Spleen (tissue), 11 donors: Measurements from ENCODE around the gene TMEM14A. TPM values are rescaled to one million over a fixed set of nuclear protein-coding genes. Genes with fewer than 3 reads are reported as not detected.
"Not testable (repeated sequence)": the region's sequence is repeated elsewhere in the genome, so short reads cannot be mapped to it uniquely, and the experiment has no call there.

ENCODE experiments used
- DNase-seq: peaks from one replicate; pipeline ENCODE4 v3.0.0-alpha.2; 2020
- H3K27ac ChIP-seq, 8 donors: fragments of 200-600 bp; sonication (generic) in 7 of 8; 1 replicate in 4 of 8; 2 replicates in 4 of 8; pipeline versions ENCODE4 v1.5.0 to v1.8.0; 2016 to 2021; ENCODE audit warnings: inconsistent platforms in 4 of 8, mild to moderate bottlenecking in 4 of 8, moderate library complexity in 1 of 8
- H3K27me3 ChIP-seq, 7 donors: fragments of 200-600 bp; sonication (generic) in 6 of 7; replicated peaks in 1 of 7; 1 replicate in 4 of 7; 2 replicates in 3 of 7; pipeline versions ENCODE4 v1.5.0 to v1.8.0; 2016 to 2021; ENCODE audit warnings: inconsistent platforms in 3 of 7, mild to moderate bottlenecking in 1 of 7
- H3K36me3 ChIP-seq, 6 donors: fragments of 200-600 bp; sonication (generic) in 5 of 6; 1 replicate in 4 of 6; 2 replicates in 2 of 6; pipeline versions ENCODE4 v1.5.0 to v1.8.0; 2016 to 2021; ENCODE audit warnings: inconsistent platforms in 2 of 6
- H3K4me1 ChIP-seq, 6 donors: fragments of 200-600 bp; sonication (generic) in 5 of 6; 1 replicate in 3 of 6; 2 replicates in 3 of 6; pipeline versions ENCODE4 v1.5.0 to v1.8.0; 2016 to 2021; ENCODE audit warnings: inconsistent platforms in 3 of 6
- H3K4me3 ChIP-seq, 8 donors: fragments of 200-600 bp; sonication (generic) in 7 of 8; 1 replicate in 4 of 8; 2 replicates in 4 of 8; pipeline versions ENCODE4 v1.5.0 to v1.8.0; 2016 to 2021; ENCODE audit warnings: inconsistent platforms in 4 of 8, mild to moderate bottlenecking in 4 of 8, moderate library complexity in 2 of 8
- H3K9me3 ChIP-seq, 8 donors: fragments of 200-600 bp; sonication (generic) in 7 of 8; 1 replicate in 4 of 8; 2 replicates in 4 of 8; pipeline versions ENCODE4 v1.5.0 to v1.8.0; 2016 to 2021; ENCODE audit warnings: inconsistent platforms in 4 of 8
- POLR2A ChIP-seq, 3 donors: fragments of 450-650 bp; IDR thresholded peaks; one replicate each; pipeline ENCODE4 v1.5.1; 2017; ENCODE audit warnings: antibody characterized with exemption in 3 of 3, mild to moderate bottlenecking in 1 of 3
- POLR2AphosphoS5 ChIP-seq, 3 donors: sonication (generic); formaldehyde crosslinking; IDR thresholded peaks; one replicate each; pipeline ENCODE4 v1.5.1; 2017; ENCODE audit warnings: antibody characterized with exemption in 3 of 3
- WGBS, 5 donors: extraction: QIAGEN DNeasy Blood & Tissue Kit in 3 of 5; methylation state at CpG; one replicate each; pipeline versions ENCODE4 v1.1.5 to v1.1.7; 2013 to 2018; 5-methylcytosine and 5-hydroxymethylcytosine counted together
- intact Hi-C: fragments of 100-400 bp; cut with DNase I; formaldehyde crosslinking; loops from one replicate; pipeline ENCODE4 v1.15.0; 2023; ENCODE audit warnings: low total_unique reads
- polyA plus RNA-seq, 3 donors: library from polyadenylated mRNA; stranded (reverse); fragments of 200-250 nt; gene quantifications; one replicate each; pipeline ENCODE4 v1.2.1, GENCODE V29; 2013
- total RNA-seq, 7 donors: library from RNA; depleted of rRNA in 3 of 7; stranded (reverse); fragments of >200 nt in 3 of 7; fragmentation: NEBNext Ultra II Directional in 4 of 7; extraction: Animal tissue kit (Norgen Biotek cat#: 25700) in 4 of 7; gene quantifications; one replicate each; pipeline versions ENCODE4 v1.1.0 to v1.2.1, GENCODE V29; 2016 to 2021
- TF ChIP-seq, protein P1 (sequence below), 11 experiments: fragments of 200-600 bp in 7 of 11; fragments of 450-650 bp in 4 of 11; sonication (generic) in 4 of 11; IDR thresholded peaks in 8 of 11; conservative IDR thresholded peaks in 3 of 11; 1 replicate in 7 of 11; 2 replicates in 4 of 11; pipeline versions ENCODE4 v1.4.0 to v1.8.0; 2016 to 2021; ENCODE audit warnings: antibody characterized with exemption in 11 of 11, inconsistent platforms in 4 of 11, mild to moderate bottlenecking in 1 of 11
- donor health status: healthy with polysubstance abuse.
- donor health status: DM: no; HTN: no; CAD: no; lungs with moderate emphysema.
- donor health status: DM: no; HTN: no; CAD: no.
- donor health status: Bipolar disorder and iron deficiency.
- donor health status: healthy.
- donor health status: DM: no; HTN: no; CAD: no.
- donor health status: DM: yes; HTN: yes; CAD: no.

TMEM14A gene
- total and polyA plus RNA-seq, 10 donors = 7.5 to 20.3 (median 12.1) TPM

DNA sequence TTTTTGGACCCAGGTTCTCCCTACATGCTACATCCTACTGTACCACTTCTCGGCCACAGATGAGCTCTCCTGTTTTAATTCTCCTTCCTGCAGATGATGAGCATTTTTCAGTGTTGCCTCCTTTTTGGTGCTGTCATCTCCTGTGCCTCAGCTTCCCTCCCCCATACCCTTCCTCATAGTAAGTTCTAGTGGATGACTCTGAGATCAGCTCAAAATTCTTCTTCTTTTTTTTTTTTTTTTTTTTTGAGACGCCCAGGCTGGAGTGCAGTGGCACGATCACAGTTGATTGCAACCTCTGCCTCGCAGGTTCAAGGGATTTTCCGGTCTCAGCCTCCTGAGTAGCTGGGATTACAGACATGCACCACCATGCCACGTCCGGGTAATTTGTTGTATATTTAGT lies 3.8 kb downstream of the TMEM14A start:
- WGBS, 5 donors = 77 to 90% (median 79%) methylated on average over 7 of the region's 7 CpGs
- H3K4me1 ChIP-seq = peaks cover 13 to 29% (median 20%) of the 10 kb centered on the region in 6 donors
- H3K27me3 ChIP-seq = no peaks in the 10 kb centered on the region
- peaks cover 0 to 36% (median 2%) of the 10 kb centered on the region in 6 donors for H3K36me3 ChIP-seq
- intact Hi-C loops = no loop called here
- TF ChIP-seq, protein P1, sequence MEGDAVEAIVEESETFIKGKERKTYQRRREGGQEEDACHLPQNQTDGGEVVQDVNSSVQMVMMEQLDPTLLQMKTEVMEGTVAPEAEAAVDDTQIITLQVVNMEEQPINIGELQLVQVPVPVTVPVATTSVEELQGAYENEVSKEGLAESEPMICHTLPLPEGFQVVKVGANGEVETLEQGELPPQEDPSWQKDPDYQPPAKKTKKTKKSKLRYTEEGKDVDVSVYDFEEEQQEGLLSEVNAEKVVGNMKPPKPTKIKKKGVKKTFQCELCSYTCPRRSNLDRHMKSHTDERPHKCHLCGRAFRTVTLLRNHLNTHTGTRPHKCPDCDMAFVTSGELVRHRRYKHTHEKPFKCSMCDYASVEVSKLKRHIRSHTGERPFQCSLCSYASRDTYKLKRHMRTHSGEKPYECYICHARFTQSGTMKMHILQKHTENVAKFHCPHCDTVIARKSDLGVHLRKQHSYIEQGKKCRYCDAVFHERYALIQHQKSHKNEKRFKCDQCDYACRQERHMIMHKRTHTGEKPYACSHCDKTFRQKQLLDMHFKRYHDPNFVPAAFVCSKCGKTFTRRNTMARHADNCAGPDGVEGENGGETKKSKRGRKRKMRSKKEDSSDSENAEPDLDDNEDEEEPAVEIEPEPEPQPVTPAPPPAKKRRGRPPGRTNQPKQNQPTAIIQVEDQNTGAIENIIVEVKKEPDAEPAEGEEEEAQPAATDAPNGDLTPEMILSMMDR (IDR thresholded peaks at IDR 0.05 in 8 of 11, conservative IDR thresholded peaks at IDR 0.05 in 3 of 11) = no peak
- no peak for TF ChIP-seq POLR2AphosphoS5 (IDR thresholded peaks at IDR 0.05)
- TF ChIP-seq POLR2A (IDR thresholded peaks at IDR 0.05) = no peak
- H3K9me3 ChIP-seq = peaks cover 0 to 6% (median 0%) of the 10 kb centered on the region in 8 donors
- no peak overlapping the region for H3K27ac ChIP-seq
- DNase-seq = no peak
- H3K4me3 ChIP-seq = no peak overlapping the region

DNA sequence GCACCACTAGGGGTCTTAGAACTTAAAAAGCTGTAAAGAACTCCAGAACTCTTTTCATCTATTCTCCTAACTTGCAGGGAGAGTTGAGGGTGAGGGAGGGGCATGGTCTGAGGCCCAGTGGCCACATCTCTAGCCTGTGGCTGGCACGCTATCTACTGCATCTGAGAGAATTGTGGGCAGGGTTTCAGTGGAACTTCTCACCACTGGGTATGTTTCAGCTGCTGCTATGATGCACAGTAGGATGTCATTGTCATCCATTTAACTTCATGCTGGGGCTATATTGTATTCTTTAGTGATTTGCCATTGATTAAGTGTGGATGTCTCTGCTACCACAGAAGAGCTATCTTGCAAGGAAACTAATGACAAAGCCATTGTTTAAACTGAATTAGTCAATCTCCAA lies 4.5 kb downstream of the TMEM14A start:
- Histone ChIP-seq H3K4me3 (no peak overlapping the region), H3K27ac (no peak overlapping the region), H3K4me1 (peaks cover 10 to 25% (median 17%) of the 10 kb centered on the region in 6 donors), H3K36me3 (peaks cover 0 to 41% (median 2%) of the 10 kb centered on the region in 6 donors), H3K9me3 (peaks cover 0 to 6% (median 0%) of the 10 kb centered on the region in 8 donors), H3K27me3 (no peaks in the 10 kb centered on the region)
- TF ChIP-seq POLR2A (IDR thresholded peaks at IDR 0.05) = no peak
- no peak for TF ChIP-seq POLR2AphosphoS5 (IDR thresholded peaks at IDR 0.05)
- TF ChIP-seq, protein P1 (IDR thresholded peaks at IDR 0.05 in 8 of 11, conservative IDR thresholded peaks at IDR 0.05 in 3 of 11) = no peak
- no peak for DNase-seq
- 92 to 100% (median 97%) methylated on average over 1 of the region's 1 CpG for WGBS, 5 donors
- intact Hi-C loops = no loop called here

DNA sequence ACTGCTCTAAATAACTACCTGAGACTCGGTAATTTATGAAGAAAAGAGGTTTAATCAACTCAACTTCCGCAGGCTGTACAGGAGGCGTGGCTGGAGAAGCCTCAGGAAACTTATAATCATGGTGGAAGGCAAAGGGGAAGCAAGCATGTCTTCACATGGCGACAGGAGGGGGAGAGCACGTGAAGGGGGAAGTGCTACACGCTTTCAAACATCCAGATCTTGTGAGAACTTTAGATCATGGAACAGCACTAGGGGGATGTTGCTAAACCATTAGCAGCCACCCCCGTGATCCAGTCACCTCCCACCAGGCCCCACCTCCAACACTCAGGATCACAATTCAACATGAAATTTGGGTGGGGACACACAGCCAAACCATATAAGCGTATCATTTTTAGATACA lies 5.7 kb downstream of the TMEM14A start:
- intact Hi-C loops, DNase-seq, H3K4me3 ChIP-seq, H3K27ac ChIP-seq, H3K9me3 ChIP-seq, H3K27me3 ChIP-seq: not testable (repeated sequence)
- 65 to 85% (median 74%) methylated on average over 8 of the region's 8 CpGs for WGBS, 5 donors
- Histone ChIP-seq H3K36me3 (peaks cover 0 to 48% (median 2%) of the 10 kb centered on the region in 6 donors), H3K4me1 (peaks cover 2 to 13% (median 5%) of the 10 kb centered on the region in 6 donors)

DNA sequence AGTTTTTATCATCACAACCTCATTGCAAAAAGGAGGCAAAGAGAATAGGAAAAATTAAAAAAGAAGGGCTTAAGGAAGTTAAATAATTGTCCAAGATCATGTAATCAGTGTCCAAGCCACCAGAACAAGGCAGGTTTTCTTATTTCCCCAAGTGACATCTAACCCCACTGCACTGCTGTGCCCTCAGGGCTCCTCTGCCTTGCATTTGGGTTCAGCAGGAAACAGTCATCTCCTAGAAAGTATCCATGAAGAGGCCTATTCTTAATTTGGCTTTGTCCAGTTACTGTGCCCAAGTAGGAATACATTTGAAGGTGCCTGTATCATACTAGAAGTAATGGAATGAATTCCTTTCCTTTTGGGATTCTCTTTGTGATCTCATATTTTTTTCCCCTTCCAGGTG lies 10.5 kb downstream of the TMEM14A start:
- no peak for TF ChIP-seq POLR2AphosphoS5 (IDR thresholded peaks at IDR 0.05)
- no peak for TF ChIP-seq POLR2A (IDR thresholded peaks at IDR 0.05)
- TF ChIP-seq, protein P1 (IDR thresholded peaks at IDR 0.05 in 8 of 11, conservative IDR thresholded peaks at IDR 0.05 in 3 of 11) = no peak
- H3K4me1 ChIP-seq = no peaks in the 10 kb centered on the region
- H3K27ac ChIP-seq = no peak overlapping the region
- H3K36me3 ChIP-seq = peaks cover 0 to 76% (median 10%) of the 10 kb centered on the region in 6 donors
- no peaks in the 10 kb centered on the region for H3K27me3 ChIP-seq
- no peak overlapping the region for H3K4me3 ChIP-seq
- intact Hi-C loops = no loop called here
- DNase-seq = no peak
- H3K9me3 ChIP-seq = peaks cover 0 to 5% (median 0%) of the 10 kb centered on the region in 8 donors
